Colon (tissue), 2 donors: Measurements from ENCODE around the gene CACNA1E.

Source experiments
- FAIRE-seq: peaks from 2 replicates; lab custom pipeline; 2012; peaks lifted over from hg19 to GRCh38; lab: Jason Lieb, UNC
- donor health status: control.
- donor health status: control.

The CACNA1E gene

DNA sequence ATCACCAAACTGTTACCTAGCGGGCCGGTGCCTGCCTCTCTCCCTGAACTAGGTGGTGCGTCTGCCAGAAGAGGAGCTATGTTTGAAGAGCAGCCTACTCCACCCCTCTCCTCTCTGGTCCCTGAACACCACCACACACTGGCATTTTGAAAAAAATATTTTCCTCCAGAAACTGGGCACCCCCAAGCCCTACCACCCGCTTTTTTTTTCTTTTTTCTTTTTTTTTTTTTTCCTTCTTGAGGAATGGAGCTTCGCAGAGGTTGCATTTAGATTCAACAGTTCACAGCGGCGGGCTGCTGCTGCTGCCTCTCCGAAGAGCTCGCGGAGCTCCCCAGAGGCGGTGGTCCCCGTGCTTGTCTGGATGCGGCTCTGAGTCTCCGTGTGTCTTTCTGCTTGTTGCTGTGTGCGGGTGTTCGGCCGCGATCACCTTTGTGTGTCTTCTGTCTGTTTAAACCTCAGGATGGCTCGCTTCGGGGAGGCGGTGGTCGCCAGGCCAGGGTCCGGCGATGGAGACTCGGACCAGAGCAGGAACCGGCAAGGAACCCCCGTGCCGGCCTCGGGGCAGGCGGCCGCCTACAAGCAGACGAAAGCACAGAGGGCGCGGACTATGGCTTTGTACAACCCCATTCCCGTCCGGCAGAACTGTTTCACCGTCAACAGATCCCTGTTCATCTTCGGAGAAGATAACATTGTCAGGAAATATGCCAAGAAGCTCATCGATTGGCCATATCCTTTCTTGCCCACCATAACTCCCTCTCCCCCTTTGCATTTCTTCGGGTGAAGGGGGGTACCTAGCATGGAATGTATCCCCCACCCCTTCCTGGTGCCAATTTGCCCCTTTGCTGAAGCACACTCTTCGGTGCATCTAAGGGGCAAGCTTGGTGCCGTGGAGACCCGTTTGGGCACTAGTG is at the start of gene CACNA1E:
Gene CACNA1E (plus strand): TSS at position 233 of the 911 bp plus-strand sequence. CDS start 228 bp downstream, at position 461.
- FAIRE-seq, result no peak

DNA sequence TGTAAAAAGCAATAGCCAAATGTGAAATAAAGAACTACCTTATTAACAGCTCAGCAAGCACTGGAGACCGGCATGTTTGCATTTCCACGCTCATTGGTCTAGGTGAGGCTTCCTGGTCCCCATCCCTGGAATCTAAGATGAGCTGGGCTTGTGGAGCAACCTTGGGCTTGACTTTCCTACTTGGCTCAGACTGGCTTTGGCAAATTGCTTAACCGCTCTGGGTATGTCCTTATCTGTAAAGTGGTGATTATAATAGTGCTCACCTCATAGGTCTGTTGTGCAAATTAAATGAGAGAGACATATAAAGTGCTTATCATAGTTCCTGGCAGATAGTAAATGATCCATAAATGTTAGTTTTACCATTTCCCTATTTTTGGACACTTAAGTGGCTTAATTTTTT is 49.4 kb upstream of the CACNA1E start:
- no peak for FAIRE-seq

- no peak for FAIRE-seq
Observed at GRCh38 chr1:181438013-181438412, 45.3 kb upstream of the CACNA1E start.

- FAIRE-seq, result no peak
Observed at GRCh38 chr1:181440510-181440909, 42.8 kb upstream of the CACNA1E start.

DNA sequence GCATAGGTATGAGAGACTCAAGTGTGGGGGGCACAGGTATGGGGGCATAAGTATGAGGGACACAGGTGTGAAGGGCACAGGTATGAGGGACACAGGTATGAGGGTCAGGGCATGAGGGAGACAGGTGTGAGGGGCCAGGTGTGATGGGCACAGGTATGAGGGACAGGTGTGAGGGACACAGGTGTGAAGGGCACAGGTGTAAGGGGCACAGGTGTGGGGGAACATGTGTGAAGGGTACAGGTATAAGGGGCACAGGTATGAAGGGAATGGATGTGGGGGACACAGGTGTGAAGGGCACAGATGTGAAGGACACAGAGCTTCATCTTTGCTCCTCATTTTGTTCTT is 41.2 kb upstream of the CACNA1E start:
- FAIRE-seq, result no peak

DNA sequence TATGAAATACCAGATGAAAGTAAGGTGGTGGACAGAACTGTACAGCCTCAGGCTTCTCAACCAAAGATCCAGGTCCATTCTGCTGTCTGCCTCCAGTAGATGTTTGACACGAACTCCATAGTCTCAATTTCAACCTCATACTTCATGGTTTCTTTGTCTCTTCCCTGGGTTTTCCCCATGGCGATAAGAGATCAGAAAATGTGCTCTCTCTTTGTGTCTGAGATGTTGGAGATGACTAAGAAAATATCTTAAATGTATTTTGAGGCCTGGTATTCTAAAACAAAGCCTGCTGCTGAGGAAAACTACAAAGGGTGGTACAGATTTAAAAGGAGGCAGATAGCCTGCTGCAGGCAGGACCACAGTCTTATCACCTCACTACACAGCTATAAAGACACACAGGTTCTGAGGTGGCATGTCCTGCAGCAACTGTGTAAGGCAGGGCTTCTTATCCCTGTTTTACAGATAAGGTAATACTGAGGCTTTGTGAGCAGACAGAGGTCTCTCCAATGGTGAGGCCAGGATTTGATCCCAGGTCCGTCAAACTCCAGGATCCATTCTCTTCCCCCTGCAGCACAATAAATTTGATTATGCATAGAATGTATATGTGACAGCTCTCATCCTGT is 40.0 kb upstream of the CACNA1E start:
- no peak for FAIRE-seq

DNA sequence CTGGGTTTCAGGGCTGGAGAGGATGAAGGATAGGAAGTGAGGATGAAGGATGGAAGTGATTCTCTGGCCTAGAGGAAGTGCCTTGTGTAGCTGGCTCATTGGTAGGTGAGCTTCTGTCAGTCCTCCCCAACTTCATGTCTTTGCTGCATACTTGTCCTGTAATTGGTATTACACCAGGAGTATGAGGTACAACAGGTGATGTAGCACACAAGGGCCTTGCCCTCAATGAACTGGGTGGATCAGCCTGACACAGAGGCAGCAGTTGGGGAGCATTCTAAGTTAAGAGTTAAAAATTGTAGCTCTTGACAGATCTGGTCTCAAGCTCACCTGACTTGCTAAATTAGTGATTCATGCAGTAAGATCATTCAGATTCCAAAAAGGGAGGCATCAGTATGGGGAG is 37.9 kb upstream of the CACNA1E start:
- FAIRE-seq, result no peak

- no peak for FAIRE-seq
Observed at GRCh38 chr1:181448461-181448860, 34.9 kb upstream of the CACNA1E start.

DNA sequence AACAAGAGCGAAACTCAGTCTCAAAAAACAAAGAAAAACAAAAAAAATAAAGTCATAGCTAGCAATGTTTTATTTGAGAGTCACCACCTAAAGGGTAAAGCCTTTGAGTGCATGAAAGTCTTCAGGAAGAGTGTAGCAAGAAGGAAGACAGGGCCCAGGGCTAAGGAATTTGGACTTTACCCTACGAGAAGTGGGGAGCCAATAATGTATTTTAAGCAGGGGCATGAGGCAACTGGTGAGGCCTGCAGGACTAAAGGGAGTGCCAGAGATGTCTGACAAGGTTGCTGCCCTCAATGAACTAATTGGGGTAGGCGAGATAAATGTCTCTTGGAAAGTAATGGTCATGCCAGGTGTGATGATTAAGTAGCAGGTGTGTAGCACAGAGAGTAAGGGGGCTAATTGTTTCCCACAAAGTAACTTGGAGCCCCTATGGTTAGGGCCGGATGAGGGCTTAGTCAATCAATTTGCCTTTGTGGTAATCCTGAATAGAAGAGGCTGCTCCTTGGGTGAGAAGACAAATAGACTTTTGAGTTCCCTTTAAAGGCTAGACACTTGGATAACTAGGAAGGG is 31.6 kb upstream of the CACNA1E start:
- no peak for FAIRE-seq

DNA sequence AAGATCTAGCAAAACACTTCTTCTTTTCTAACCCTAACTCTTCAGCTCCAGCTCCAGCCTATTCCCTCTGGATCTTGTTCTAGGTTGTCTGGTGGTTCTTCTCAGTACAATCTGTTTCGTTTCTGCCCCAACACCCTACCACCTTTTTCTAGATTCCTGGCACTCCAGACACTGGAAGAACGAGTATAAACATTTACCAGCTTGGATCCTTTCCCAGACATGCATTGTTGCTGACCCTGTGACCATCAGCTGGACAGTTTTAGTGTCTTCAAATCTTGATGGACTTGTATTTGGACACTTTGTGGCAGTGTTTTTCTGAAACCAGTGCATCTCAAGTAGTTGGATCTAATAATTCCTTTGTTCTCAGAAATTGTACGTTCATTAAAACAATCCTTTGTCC is 30.6 kb upstream of the CACNA1E start:
- FAIRE-seq, result no peak

GRCh38 chr1:181453541-181454201 is 29.6 kb upstream of the CACNA1E start:
- FAIRE-seq, result no peak

- no peak for FAIRE-seq
Observed at GRCh38 chr1:181456551-181456950, 26.8 kb upstream of the CACNA1E start.

- no peak for FAIRE-seq
Observed at GRCh38 chr1:181458419-181458818, 24.9 kb upstream of the CACNA1E start.

DNA sequence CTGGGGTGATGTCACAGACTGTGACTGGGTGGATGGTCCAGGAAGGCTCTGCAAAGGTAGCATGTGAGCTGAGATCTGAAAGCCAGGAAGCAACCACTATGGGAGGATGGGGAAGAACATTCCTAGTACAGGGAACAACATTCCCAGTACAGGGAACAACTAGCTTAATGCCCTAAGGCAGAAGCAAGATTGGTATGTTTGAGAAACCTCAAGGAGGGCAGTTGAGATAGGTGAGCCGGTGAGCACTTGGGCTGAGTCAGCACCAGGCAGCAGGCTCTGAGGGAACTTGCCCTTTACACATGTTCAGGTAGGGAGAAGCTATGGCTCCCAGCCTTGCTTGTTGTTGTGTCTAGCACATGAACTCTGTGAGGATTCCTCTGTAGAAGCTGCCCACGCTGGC is 24.2 kb upstream of the CACNA1E start:
- FAIRE-seq, result no peak

GRCh38 chr1:181469829-181470228 is 13.5 kb upstream of the CACNA1E start:
- FAIRE-seq, result no peak

- no peak for FAIRE-seq
Observed at GRCh38 chr1:181475580-181475979, 7.7 kb upstream of the CACNA1E start.

GRCh38 chr1:181476581-181476980 is 6.7 kb upstream of the CACNA1E start:
- FAIRE-seq, result no peak

DNA sequence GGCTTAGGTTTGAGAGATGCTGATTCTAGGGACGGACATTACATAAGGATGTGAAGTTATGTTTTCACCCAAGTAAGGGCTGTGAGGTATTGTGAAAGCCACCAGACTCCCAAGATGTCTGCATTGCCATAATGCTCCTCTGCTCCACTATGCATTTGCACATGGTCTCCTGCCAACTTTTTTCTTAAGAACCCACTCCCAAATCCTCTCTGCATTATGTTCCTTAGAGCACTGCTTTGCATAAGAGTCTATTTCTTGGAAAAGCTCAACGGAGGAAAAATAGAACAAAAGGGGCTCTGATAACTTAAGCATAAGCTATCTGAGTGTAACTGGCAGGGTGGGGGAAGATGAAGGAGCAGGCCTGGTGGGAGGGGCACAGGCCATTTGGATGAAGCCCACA is 5.0 kb upstream of the CACNA1E start:
- FAIRE-seq, result no peak

DNA sequence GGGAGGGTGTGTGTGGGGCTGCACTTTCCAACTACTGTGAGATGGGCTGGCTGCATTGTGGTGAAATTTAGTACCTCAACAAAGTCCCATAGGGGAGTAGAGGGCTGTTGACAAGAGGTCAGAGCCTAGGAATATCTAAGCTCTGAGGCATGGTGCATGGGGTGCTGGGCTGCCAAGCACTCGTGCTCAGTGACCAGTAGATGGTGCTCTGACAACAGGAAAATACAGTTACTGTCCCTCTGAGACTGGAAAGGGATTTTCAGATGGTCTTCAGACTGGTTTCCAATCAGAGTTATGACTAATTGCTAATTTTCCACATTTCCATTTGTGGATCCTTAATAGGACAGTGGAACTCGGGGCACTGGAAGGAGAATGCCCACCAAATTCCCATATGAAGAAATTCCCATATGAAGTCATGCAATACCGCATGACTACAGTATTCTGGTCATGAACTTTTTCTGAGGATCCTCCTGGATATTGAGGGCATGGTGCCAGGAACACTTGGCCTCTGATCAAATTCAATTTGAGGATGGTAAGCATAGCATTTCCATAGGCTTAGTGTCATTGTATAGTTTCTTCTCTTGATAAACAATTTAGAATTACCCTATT is 4.1 kb upstream of the CACNA1E start:
- no peak for FAIRE-seq

GRCh38 chr1:181482001-181482430 is 1.3 kb upstream of the CACNA1E start:
- no peak for FAIRE-seq

DNA sequence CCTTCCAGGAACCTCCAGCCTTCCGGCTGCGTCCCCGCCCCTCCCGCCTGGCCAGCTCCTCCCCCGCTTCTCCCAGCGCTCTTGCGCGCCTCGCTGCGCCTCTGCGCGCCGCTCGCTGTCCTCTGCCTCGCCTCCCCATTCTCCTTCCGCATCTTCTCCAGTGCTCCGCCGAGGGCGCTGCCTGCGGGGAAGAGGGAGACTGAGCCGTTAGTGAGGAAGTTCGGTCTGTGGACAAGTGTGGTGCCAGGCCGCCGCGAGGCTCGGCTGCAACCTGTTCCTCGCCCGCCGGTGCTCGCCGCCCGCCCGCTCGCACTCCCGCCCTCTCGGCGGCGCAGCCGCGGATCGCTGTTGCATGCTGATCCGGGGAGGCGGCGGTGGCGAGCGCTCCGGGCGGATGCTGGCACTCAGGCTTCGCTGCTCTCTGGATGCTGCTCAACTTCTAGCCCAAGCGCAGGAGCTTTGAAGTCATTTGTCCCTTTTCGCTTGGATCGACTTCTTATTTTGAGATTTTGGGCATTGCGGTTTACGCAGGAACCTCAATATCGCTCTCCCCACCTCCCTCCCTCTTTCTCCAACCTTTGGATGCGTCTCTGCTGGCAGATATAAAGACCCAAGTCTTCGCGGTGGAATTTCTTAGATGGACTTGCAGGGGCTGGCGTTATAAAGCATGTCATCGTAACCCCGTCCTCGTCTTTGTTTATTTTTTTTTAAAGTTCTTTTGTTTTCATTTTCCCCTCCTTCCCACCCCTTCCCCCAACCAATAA is 614 bp upstream of the CACNA1E start:
- no peak for FAIRE-seq

- FAIRE-seq, result no peak
Observed at GRCh38 chr1:181484821-181485220, 1.5 kb downstream of the CACNA1E start.
